Measurements from ENCODE around the gene C10orf71.

Gene C10orf71

DNA sequence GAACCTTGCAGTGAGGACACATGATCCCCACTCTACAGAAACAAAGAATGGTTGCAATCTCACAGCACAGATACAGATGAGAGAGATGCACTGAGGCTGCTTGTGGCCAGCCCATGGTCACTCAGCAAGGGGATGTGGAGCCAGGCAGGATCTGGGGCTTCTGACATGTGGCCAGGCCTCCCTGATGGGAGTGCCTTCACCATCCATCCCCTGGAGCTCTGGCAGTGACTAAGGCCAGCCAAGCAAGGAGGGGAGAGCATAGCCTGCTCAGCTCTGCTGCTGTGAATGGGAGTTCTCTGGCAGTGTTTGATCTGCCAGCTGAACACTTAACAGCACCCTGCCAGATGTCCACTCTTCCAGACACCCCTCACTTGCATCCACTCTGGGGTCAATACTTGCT, 19.8 kb downstream of the C10orf71 start:
- no peak for DNase-seq

DNA sequence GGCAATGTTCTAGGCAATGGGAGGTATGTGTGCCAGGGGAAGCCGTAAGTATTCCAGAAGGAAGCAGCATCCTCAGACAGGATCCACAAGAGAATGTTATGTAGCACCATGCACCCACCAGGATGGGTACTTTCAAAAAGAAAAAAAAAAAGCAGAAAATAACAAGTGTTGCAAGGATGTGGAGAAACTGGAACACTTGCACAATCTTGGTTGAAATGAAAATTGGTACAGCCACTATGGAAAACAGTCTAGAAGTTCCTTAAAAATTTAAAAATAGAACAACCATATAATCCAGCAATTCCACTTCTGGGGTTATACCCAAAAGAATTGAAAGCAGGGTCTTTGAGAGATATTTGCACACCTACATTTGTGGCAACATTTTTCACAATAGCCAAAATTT, 20.2 kb downstream of the C10orf71 start:
- DNase-seq, result no peak

DNA sequence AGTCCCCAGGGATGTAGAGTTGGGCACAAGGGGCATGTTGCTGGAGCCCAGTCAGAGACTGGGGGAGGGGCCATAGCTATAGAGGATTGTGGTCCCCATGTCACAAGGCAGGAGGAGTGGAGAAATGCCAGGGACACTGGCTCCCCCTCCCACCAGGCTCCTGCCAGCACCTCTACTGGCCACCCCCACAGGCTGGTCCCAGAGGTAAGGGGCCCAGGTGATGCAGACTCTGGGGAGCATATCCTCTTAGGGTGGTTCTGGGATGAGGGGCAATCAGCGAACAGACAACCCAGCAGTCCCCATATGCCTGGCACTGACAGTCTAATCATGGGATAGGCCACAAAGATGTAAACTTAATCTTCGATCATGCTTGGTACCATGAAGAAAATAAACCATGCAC, 21.2 kb downstream of the C10orf71 start:
- no peak for DNase-seq

DNA sequence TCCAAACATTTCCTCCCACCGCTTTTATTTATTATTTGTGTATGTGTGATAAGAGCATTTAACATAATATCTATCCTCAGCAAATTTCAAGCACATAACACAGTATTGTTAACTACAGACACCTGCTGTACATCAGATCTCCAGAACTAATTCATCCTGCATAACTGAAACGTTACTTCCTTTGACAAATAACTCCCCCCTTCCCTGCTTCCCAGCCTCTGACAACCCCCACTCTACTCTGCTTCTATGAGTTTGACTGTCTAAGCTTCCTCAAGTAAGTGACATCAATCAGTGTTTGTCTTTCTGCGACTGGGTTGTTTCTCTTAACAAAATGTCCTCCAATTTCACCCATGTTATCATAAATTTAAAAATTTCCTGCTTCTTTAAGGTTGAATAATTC, 22.1 kb downstream of the C10orf71 start:
- no peak for DNase-seq

DNA sequence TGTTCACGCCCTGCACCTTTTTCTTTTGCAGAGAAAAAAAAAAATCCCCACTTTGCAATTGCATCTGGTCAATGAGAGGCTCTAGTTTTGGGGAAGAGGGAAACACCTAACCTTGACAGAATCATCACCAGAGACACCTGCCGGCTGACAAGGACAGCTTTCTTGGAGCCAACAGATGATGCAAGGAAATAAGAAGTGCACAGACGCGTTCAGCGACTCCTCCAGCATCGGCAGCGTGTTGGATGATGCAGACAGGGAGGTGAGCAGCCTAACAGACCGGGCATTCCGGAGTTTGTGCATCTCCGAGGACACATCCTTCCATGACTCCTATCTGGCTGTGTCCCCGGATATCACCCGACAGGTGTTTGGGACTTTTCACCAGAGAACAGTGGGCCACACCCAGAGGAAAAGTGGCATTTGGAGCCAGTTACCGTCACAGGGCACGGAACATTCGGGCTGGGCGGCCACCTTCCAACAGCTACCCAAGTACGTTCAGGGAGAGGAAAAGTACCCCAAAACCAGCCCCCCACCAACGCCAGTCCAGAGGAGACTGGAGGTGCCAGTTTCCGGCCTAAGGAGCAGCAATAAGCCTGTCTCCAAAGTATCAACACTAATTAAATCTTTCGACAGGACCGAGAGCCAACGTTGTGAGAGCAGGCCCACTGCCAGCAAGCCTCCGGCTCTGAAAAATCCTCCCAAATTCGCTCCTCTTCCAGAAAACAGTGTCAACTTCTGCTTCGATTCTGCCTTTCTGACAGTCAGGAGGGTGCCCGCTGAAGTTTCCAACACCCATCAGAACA, 23.6 kb downstream of the C10orf71 start:
- DNase-seq, result no peak

DNA sequence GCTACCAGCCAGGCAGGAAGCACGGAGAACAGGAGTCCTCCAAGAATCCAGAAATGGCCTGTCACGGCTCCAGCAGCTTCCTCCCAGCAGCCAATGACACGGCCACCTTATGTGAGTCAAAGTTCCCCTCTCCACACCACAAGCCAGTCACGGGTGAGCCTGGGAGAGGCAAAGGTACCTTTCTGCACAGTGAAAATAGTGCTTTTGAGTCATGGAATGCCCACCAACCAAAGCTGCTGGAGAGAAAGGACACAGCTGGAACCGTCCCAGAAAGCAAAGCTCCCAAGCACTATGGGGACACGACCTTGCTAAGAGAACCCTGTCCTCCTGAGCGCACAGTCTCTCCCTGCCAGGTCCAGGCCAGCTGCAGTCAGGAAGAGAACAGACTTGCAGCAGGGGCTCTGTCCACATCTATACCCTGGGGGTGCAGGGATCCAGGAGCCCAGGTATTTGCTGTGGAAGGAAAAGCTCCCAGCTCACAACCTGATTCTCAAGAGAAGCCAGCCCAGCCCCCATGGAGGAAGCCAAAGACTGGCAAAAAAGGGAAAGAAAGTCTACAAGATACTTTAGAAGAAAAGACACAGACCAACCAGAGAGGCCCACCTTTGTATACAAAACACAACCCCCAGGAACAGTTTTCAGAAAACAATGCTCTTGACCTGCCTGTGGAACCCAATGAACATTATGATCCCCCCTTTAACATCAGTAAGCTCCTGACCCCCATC, 24.4 kb downstream of the C10orf71 start:
- DNase-seq, result no peak

DNA sequence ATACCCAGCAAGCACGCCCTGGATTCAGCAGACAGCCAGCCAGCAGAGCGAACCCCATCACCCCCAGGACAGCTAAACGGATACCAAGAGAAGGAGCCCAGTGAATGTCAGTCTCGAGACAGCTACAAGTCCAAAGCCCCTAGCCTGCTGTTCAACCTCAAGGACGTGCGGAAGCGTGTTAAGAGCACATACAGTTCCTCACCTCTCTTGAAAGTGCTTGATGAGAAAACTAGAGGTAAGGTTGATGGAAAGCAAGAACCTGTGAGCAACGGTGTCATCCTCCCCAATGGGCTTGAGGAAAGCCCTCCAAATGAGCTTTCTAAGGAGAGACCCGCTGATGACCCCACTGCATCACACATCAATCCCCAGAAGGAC, 24.9 kb downstream of the C10orf71 start:
- no peak for DNase-seq

DNA sequence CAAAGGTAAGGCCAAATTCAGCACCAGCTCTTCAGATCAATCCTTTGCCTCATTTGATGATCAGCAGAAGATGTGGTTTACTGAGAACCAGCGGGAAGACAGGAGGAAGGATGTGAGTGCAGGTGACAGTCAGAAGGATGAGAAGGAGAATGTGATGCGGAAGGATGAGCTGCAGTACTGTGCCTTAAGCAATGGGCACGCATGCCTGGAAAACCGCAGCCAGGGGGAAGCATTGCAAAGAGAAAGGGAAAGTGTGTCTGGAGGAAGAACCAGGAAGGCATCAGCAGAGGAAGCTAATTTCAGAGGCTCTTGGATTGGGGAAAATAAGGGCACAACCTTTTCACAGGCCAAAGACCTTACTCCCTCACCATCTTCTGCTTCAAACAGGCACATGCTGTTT, 25.7 kb downstream of the C10orf71 start:
- no peak for DNase-seq

DNA sequence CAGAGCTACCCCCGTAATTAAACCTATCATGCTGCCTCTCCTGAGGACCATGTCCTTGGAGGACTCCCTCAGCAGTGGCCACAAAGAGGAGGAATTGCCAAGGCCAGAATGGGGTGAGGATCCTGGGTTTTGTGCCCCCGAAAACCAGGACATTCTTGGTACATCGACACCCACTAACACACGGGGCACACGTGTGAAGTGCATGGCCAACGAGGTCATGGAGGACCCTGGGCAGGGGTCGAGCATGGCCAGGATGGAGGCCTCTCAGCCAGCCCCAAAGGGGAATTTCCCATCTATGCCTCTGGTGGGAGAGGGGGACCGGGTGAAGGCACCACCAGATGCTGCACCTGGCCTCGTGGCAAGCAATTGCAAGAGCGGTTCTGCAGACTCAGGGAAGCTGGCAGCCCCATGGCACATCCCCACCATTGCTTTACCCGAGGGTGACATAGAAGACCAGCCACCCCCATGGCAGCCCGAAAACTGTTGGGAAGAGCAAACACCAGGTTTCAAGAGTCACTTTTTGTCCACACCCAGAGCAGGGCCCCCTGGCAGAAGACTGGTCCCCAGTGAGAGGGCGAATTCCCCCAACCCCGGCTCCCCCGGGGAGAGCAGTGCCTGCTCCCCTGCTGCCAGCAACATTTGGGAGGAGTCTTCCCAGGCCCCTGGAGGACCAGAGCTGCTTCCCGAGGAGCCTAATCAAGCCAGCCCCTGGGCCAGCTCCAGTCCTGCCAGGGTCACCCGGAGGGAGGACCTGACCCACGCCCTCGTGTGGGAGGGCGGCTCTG, 26.4 kb downstream of the C10orf71 start:
- DNase-seq, result no peak

DNA sequence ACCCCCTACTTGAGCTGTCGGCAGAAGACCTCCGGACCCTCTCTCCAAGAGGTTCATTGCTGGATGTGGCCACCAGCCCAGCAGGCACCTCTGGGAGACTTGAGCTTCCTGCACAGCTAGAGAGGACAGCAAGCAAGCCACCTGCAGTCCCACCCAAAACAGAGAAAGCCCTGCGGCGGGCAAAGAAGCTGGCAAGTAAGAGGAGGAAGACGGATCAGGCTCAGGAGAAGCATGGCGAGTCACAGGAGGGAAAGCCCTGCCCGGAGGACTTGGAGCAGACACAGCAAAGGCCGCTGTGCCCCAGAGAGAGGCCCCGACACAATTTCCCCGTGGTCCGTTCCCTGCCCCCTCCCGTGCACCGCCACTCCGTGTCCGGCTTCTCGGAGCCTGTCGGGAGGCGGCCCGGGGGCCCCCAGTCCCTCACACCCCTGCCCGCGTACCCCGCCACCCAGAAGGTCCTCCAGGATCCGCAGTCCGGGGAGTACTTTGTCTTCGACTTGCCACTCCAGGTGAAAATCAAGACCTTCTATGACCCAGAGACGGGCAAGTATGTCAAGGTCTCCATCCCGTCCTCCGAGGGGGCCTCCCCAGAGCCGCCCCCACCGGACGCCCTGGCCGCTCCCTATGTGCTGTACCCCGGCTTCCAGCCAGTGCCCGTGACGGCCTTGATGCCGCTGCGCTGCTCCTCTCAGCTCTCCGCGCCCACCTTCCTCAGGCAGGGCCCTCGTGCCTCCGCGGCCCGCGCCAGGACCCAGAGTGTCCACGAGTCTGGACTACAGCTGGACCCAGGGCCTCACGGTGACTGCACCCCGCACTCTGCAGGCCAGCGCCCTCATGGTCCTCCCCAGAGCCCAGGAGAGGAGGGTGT, 27.2 kb downstream of the C10orf71 start:
- DNase-seq, result no peak

DNA sequence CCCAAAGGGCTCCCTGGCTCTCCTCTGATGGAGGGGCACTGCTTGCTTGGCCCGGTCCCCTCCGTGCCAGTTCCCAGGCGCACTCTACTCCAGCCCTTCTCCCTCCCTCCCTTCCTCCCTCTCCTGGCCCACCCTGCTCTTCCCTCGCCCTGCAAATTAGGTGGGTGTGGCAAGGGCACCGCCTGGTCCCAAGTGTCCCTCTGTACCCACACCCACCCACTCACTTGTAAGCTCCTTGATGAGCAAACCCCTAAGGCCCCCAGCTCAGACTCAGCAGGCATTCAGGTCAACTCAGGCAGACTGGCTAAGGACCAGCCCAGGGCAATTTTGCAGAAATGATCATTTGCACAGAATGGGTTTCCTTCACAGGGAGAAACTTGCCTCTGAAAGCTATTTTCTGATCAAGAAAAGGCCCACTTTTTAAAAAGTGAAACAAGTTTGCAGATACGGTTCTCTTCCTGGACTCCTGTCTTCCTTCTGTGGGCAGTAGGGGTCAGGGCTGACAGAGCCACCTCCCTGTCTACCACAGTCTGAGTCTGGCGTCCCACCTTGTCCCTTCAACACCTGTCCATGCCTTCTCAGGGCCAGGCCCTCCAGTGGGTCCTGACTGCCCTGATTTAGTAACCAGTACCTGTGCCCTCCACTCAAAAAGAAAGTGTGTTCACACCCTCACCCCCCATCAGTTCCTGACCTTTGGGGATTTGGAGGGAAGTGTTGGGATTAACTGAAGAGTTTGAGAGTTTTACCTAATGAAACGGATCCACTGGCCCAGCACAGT, 28.3 kb downstream of the C10orf71 start:
- no peak for DNase-seq

DNA sequence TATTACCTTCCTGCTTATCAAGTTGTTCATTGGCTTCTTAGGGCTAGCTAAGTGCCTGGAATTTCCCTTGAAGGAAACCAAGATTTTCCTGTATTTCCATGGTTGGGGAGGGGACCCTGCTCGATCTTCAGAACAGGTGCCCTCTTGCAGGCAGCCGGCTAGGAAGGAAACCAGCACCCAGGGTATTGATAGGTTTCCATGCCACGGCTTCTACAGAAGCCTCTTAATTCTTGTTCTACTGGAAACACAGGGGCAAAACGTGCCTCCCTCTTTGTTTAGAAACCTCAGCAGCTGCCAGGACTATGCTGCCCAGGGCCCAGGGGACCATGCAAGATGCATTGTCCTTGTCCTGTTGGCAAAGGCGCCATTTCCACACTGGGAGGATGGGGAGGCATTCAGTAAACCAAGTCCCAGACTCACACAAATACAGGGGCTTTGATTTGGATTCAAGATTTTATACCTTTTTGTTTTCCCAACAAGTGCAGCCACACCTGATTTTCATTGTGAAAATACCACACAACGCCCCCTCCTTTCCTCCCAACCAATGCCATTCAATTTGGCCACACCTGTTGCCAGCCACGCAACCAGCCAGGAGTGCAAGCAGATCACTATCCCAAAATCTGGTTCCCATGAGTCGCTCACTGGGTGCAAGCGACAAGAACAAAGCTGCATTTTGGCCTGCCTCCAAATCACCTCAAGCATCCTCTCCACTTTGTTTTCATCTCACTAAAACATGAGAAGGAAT, 29.6 kb downstream of the C10orf71 start:
- DNase-seq, result no peak

DNA sequence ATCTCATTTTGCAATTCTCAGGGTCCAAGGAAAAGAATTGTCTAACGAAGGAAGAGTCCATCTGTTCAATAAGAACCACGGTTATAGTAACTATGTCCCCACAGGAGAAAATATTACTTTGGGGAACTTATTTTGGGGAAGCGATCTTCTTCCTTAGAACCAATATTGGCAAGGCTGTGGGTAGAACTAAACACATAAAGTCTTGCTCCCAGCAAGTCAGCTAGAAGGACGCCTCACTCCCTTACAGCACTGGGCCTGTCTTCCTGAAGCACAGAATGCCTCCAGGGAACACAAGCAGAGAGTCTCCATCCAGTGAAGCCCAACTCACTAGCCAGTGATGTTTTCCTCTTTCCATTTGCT, 30.2 kb downstream of the C10orf71 start:
- no peak for DNase-seq

DNA sequence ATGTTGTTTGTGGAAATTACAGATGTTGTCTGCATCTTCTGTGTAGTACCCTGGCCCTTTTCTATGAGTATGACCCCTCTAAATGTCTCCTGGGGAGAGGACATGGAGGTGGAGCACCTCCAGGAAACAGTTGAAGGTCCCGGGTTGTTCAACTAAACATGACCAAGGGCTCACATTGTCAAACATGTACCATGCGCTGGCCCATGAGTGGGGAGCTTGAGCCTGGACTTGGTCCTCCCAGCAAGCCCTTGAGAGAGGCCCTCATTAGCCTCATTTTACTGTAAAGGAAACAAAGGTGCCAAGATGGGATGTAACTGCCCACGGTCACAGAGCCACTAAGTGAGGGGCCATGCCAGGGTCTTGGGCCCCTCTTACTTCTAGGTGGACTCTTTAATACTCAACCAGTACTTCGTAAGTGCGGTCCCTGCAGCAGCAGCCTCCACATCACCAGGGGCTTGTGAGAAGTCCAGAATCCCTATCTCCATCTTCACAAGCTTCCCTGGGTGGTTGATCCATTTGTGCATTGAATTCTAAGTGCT, 31.2 kb downstream of the C10orf71 start:
- DNase-seq, result no peak

DNA sequence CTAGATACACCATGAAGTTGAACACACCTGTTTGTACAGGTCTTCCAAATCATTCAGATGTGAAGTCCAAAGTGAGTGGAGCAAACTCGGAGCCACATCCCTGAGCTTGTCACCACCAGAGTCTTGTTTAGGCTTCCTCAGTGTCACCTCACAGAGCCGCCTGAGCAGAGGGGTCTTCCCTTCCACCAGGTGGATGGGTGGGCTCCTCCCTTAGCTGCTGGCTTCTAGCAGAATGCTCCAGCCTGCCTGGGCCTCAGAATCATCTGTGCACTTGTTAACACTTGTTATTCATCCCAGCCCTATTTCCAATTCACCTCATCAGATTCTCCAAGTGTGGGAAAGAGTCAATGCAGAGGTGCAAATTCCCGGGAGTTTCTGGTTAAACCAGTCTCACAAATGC, 32.5 kb downstream of the C10orf71 start:
- DNase-seq, result no peak

DNA sequence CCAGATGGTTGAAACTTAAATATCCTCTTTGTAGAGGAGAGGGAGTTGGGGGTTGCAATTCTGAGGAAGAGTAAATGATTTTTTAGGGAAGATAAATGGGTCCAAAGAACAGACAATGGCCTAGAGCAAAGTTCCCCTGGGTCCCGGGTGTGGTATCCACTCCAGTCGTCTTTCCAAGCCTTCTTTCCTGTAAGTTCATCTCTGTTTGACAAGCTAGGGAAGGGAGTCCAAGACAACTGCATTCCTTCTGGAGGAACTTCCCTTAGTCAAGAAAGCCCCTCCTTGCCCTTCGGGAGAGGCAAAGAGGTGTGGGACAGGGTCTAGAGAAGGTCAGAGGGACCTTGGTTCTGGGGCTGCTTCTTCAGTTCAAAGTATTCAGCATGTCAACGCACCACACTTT, 33.4 kb downstream of the C10orf71 start:
- DNase-seq, result no peak

DNA sequence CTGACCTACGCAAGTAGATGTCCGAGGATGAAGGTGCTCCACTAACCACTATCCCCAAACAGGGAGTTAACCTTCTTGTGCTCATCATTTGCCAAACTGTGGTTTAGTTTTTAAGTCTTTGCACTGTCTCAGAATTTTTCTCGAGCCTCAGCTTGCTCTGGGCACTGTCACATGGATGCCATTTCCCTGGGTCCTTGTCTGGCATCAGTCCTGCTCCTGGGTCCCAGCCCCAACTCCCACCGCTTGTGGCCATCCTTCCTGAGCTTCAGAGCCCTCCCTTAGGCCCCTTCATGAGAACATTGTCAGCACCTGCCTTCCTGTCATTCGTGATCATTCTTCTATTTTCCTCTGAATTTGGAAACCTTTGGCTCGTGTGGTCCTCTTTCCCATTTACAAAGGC, 33.8 kb downstream of the C10orf71 start:
- DNase-seq, result no peak

DNA sequence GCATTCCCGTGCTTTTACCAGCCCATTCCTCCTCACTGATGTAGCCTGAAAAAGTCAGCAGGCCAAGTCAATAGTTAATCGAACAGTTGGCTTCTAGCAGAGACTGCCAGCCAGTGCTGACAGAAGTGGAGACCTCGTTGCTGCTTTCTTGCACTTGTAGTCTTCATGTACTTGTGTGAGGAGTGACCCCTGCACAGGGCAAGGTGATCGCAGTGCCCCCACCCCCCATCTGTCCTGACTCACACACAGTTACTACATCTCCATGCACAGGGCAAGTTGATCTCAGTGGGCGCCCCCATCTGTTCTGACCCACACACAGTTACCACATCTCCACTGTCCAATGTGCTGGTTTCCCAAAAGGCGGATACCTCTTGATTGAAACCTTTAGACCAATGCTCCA, 34.2 kb downstream of the C10orf71 start:
- no peak for DNase-seq

DNA sequence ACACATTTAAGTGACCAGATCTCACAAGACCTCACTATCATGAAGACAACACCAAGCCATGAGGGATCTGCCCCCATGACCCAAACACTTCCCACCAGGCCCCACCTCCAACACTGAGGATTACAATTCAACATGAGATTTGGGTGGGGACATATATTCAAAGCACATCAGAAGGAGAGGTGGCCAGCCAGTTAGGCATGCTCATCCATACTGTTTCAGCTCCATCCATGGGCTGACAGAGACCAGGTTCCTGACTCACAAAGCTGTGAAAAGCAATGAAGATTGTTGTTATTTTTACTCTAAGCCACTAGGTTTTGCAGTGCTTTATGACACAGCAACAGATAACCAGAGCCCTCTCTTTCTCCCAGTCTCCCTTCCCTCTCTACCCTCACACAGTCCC, 36.0 kb downstream of the C10orf71 start:
- no peak for DNase-seq

DNA sequence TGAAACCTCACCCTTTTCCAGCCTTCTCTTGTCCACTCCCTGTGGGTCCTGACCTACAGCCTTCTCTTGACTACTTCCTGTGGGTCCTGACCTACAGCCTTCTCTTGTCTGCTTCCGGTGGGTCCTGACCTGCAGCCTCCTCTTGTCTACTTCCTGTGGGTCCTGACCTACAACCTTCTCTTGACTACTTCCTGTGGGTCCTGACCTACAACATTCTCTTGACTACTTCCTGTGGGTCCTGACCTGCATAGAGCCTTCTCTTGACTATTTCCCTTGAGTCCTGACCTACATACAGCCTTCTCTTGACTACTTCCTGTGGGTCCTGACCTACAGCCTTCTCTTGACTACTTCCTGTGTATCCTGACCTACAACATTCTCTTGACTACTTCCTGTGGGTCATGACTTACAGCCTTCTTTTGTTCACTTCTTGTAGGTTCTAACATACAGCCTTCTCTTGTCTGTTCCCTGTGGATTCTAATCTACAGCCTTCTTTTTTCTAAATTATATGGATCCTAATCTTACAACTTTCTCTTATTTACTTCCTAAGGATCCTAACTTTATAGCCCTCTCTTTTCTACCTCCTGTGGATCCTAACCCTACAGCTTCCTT, 36.5 kb downstream of the C10orf71 start:
- no peak for DNase-seq

DNA sequence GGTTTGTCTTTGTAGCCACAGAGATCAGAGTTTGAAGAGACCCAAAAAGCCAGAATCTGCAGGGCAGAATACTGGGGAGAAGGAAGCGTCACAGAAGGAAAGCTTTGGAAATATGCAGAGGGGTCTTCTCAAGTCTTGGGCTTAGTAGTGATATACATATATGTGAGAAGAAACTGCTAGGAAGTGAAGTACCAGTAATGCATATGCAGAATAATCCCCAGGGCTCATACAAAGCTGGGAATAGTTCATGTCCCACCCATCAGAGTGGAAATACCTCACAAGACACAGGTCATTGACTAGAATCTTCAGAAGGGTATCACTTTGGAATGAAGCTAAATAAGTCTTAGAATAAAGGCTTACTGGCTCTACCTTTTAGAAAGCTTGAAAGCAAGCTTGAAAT, 39.6 kb downstream of the C10orf71 start:
- DNase-seq, result no peak

Data from activated T-cell treated with anti-CD3 and anti-CD28 coated beads for 4 hours (primary cell).